ENCODE data around the gene GATAD2B.

The GATAD2B gene

GRCh38 chr1:153951801-153952200 is 29.0 kb upstream of the GATAD2B start:
- DNase-seq (ENCODE audit: low read depth in 3 of 3), result no peak

- DNase-seq (ENCODE audit: low read depth in 3 of 3), result no peak
Measured at GRCh38 chr1:153951183-153951582, 28.4 kb upstream of the GATAD2B start.

- DNase-seq (ENCODE audit: low read depth in 3 of 3), result peak in 2 of 3 experiments; percentile 58 to 75
Measured at GRCh38 chr1:153946622-153947241, 24.0 kb upstream of the GATAD2B start, which contains the start of gene DENND4B. Gene DENND4B (minus strand): TSS chr1:153946718. CDS start chr1:153944374, 2,344 bp downstream.

GRCh38 chr1:153945795-153946621 is 23.2 kb upstream of the GATAD2B start:
- peak in 2 of 3 experiments; percentile 41 to 72 for DNase-seq (ENCODE audit: low read depth in 3 of 3)

- DNase-seq (ENCODE audit: low read depth in 3 of 3), result peak in 1 of 3 experiments; percentile 73
Measured at GRCh38 chr1:153945131-153945794, 22.5 kb upstream of the GATAD2B start.

GRCh38 chr1:153944827-153945117 is 22.0 kb upstream of the GATAD2B start:
- DNase-seq (ENCODE audit: low read depth in 3 of 3), result no peak

- DNase-seq (ENCODE audit: low read depth in 3 of 3), result no peak
Measured at GRCh38 chr1:153944005-153944826, 21.4 kb upstream of the GATAD2B start.

GRCh38 chr1:153942766-153943549 is 20.2 kb upstream of the GATAD2B start:
- no peak for DNase-seq (ENCODE audit: low read depth in 3 of 3)

GRCh38 chr1:153941826-153942725 is 19.3 kb upstream of the GATAD2B start:
- no peak for DNase-seq (ENCODE audit: low read depth in 3 of 3)

- no peak for DNase-seq (ENCODE audit: low read depth in 3 of 3)
Measured at GRCh38 chr1:153940756-153941155, 18.0 kb upstream of the GATAD2B start.

- DNase-seq (ENCODE audit: low read depth in 3 of 3), result no peak
Measured at GRCh38 chr1:153939476-153939875, 16.7 kb upstream of the GATAD2B start.

GRCh38 chr1:153938996-153939395 is 16.2 kb upstream of the GATAD2B start:
- DNase-seq (ENCODE audit: low read depth in 3 of 3), result no peak

GRCh38 chr1:153937331-153937730 is 14.6 kb upstream of the GATAD2B start:
- DNase-seq (ENCODE audit: low read depth in 3 of 3), result no peak

GRCh38 chr1:153936011-153936802 is 13.4 kb upstream of the GATAD2B start:
- no peak for DNase-seq (ENCODE audit: low read depth in 3 of 3)

GRCh38 chr1:153934746-153935145 is 12.0 kb upstream of the GATAD2B start:
- no peak for DNase-seq (ENCODE audit: low read depth in 3 of 3)

- no peak for DNase-seq (ENCODE audit: low read depth in 3 of 3)
Measured at GRCh38 chr1:153933955-153934354, 11.2 kb upstream of the GATAD2B start.

GRCh38 chr1:153933430-153933829 is 10.7 kb upstream of the GATAD2B start:
- no peak for DNase-seq (ENCODE audit: low read depth in 3 of 3)

GRCh38 chr1:153932156-153933131 is 9.7 kb upstream of the GATAD2B start:
- no peak for DNase-seq (ENCODE audit: low read depth in 3 of 3)

Measured in stimulated activated CD4-positive, alpha-beta T cell treated with anti-CD3 and anti-CD28 coated beads, TNF-alpha, amount 100 ng/mL, for 24 hours (primary cell).